ENCODE data around the gene ZNF451. TPM values are rescaled to one million over a fixed set of nuclear protein-coding genes. Genes with fewer than 3 reads are reported as not detected.
A peak's percentile ranks its signal among the peaks of the same experiment; 100 is the strongest.

ZNF451 gene
- total and polyA plus RNA-seq, 2 donors (not counting 1 experiment from before 2014, with no cell fraction given): 25.9 to 86.3 TPM

DNA sequence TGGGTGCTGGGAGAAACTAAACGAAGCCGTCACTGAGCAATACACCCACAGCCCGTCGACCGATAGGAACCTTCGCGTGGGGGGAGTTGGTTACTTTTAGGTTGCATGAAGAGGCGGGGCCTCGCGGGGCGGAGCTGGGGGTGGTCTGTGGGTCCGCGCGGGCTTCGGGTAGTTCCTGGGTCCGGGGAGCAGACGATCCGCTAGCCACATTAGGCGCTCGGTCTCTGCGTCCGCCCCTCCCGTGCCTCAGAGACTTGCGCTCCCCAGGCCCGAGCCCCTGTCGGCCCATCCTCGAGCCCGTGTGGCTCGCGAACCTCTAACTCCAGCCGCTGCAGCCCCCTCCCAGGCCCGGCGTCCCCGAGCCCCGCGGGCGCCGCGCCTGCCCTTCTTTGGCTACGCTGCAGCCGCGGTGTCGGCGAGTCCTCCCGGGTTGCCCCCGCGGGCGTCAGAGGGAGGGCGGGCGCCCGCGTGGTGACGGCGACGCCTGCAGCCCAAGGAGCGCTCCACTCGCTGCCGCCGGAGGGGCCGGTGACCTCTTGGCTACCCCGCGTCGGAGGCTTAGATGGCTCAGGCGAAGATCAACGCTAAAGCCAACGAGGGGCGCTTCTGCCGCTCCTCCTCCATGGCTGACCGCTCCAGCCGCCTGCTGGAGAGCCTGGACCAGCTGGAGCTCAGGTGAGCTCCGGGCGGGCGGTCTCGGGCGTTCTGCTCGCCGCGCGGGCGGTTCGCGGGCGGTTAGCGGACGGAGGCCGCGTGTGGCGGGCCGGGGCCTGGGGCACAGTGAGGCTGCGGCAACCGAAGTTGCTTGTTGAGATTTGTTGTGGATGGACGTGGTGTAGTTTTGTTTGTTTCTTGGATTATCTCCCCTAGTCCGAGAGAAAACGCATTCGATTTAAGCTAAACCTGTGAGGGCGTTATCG is 82.4 kb downstream of the ZNF451 start, which contains the start of gene BAG2:
Gene BAG2, plus strand, starts transcription at position 191 of the 920 bp plus-strand sequence. Its CDS starts 372 bp downstream, at position 563.
- peak; percentile 86 for ATAC-seq (ENCODE audit: low read depth)
- ChIA-PET POLR2A (interaction anchor here (1.5 to 1.8 kb wide), 2 partner anchors 49 to 83 kb away, joined by 4 read pairs; partner anchors contain the start of gene ZNF451), CTCF (interaction anchor here (0.7 to 1.9 kb wide), 3 partner anchors 144 to 151 kb away, joined by 3 to 4 read pairs (median 3); no protein-coding TSS in a partner anchor)
- Histone ChIP-seq H3K79me2 (ENCODE audit: control insufficient read depth, insufficient read depth, low read length) (peaks cover 9% of the 10 kb centered on the region), H3K4me3 (ENCODE audit: control extremely low read depth in 1 of 5, extremely low read depth in 1 of 5, insufficient read depth in 1 of 5, low read depth in 2 of 5, low read length in 4 of 5) (peak within 1 kb of the TSS; percentile 65 to 83 (median 79)), H3K9me3 (ENCODE audit: control extremely low read depth in 1 of 3, control insufficient read depth in 2 of 3, insufficient read depth in 1 of 3, low read length in 2 of 3) (no peaks in the 10 kb centered on the region), H4K20me1 (ENCODE audit: control insufficient read depth, insufficient read depth, low read length, poor library complexity, severe bottlenecking) (peaks cover 11% of the 10 kb centered on the region), H3K4me2 (replicated peaks; ENCODE audit: low read depth, low read length, poor library complexity, severe bottlenecking) (peak within 1 kb of the TSS; percentile 86), H3K9ac (ENCODE audit: low read length) (peak within 1 kb of the TSS; percentile 82), H2AFZ (ENCODE audit: insufficient read depth, low read depth, low read length, poor library complexity, severe bottlenecking) (peak within 1 kb of the TSS; percentile 87), H3K36me3 (replicated peaks in 1 of 2; ENCODE audit: control extremely low read depth in 1 of 2, control insufficient read depth in 1 of 2, extremely low read depth in 1 of 2, insufficient read depth in 2 of 2, low read length in 1 of 2) (no peaks in the 10 kb centered on the region), H3K4me1 (ENCODE audit: control insufficient read depth in 2 of 2, insufficient read depth in 2 of 2, low read length in 2 of 2) (peaks cover 9 to 18% of the 10 kb centered on the region in 2 donors), H3K27me3 (replicated peaks in 1 of 4; ENCODE audit: control extremely low read depth in 1 of 4, control insufficient read depth in 3 of 4, insufficient read depth in 4 of 4, low read length in 3 of 4) (no peaks in the 10 kb centered on the region), H3K27ac (ENCODE audit: low read length in 2 of 2) (peak within 1 kb of the TSS; percentile 77 to 88)
- WGBS (ENCODE audit: insufficient coverage): under 1% methylated on average over 97 of the region's 97 CpGs
- Mint-ChIP-seq H3K4me1 (peaks cover 17% of the 10 kb centered on the region), H3K27me3 (no peaks in the 10 kb centered on the region), H3K27ac (peak within 1 kb of the TSS; percentile 88), H3K4me3 (peak within 1 kb of the TSS; percentile 89), H3K9me3 (ENCODE audit: insufficient read depth) (no peaks in the 10 kb centered on the region)
- DNase-seq: peak; percentile 94
- TF ChIP-seq EZH2 (IDR thresholded peaks at IDR 0.05; ENCODE audit: borderline replicate concordance, insufficient read depth, low read depth, low read length, poor library complexity, severe bottlenecking) (no peak), CTCF (IDR thresholded peaks at IDR 0.05) (no peak)
- intact Hi-C loops (cut with micrococcal nuclease): loop anchor here (1.0 to 2.0 kb wide), 4 partner anchors 50 to 144 kb away; partner anchors contain the start of genes KIAA1586 and RAB23

All from B cell (primary cell).